ENCODE measurements around the gene FUT7.

The FUT7 gene

DNA sequence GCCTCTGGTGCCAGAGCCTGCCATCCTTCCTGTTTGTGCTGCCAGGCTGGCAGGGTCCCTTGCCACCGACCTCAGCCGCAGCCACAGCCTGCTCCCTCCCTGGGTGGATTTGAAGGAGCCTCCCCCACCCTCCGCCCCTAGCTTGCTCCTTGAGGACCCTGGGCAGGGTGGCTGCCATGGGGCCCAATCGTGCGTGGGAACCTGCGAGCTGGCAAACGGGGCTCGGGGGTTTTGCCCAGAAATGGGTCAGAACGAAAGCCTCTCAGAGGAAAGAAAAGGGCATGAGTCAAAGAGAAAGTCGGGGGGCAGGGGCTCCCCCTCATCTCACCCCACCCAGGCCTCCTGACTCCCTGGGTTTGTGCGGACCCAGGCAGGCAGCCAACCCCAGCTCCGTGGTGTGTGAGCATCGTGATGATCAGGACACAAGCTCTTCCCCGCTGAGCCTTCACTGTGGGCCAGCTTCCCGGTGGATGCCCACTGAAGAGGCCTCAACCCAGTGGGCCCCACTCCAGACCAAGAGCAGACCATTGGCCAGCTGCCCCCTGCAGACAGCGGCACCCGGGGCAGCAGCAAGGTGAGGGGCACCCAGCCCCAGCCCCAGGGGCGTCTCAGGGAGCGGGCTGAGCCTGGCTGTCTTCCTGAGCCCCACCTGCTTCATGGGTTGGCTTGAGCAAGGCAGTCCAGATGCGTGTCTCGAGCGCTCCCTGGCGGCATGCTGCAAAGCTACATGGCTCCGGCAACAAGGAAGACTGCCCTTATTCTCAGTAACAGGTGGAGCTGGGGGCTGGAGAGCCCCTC, 3.0 kb upstream of the FUT7 start (continued):
- TF ChIP-seq, protein P1, sequence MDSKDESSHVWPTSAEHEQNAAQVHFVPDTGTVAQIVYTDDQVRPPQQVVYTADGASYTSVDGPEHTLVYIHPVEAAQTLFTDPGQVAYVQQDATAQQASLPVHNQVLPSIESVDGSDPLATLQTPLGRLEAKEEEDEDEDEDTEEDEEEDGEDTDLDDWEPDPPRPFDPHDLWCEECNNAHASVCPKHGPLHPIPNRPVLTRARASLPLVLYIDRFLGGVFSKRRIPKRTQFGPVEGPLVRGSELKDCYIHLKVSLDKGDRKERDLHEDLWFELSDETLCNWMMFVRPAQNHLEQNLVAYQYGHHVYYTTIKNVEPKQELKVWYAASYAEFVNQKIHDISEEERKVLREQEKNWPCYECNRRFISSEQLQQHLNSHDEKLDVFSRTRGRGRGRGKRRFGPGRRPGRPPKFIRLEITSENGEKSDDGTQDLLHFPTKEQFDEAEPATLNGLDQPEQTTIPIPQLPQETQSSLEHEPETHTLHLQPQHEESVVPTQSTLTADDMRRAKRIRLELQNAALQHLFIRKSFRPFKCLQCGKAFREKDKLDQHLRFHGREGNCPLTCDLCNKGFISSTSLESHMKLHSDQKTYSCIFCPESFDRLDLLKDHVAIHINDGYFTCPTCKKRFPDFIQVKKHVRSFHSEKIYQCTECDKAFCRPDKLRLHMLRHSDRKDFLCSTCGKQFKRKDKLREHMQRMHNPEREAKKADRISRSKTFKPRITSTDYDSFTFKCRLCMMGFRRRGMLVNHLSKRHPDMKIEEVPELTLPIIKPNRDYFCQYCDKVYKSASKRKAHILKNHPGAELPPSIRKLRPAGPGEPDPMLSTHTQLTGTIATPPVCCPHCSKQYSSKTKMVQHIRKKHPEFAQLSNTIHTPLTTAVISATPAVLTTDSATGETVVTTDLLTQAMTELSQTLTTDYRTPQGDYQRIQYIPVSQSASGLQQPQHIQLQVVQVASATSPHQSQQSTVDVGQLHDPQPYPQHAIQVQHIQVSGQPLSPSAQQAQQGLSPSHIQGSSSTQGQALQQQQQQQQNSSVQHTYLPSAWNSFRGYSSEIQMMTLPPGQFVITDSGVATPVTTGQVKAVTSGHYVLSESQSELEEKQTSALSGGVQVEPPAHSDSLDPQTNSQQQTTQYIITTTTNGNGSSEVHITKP (tag by site-specific recombination; IDR thresholded peaks at IDR 0.05): no peak
- no peak; the same call in 1 of the 2 replicates for TF ChIP-seq KLF10 (tag by site-specific recombination; IDR thresholded peaks at IDR 0.05)
- no peak for TF ChIP-seq ZNF221 (tag by site-specific recombination; IDR thresholded peaks at IDR 0.05; ENCODE audit: borderline replicate concordance)
- peak; percentile 100 for TF ChIP-seq SCRT2 (tag by site-specific recombination; IDR thresholded peaks at IDR 0.05)
- TF ChIP-seq, protein P2, sequence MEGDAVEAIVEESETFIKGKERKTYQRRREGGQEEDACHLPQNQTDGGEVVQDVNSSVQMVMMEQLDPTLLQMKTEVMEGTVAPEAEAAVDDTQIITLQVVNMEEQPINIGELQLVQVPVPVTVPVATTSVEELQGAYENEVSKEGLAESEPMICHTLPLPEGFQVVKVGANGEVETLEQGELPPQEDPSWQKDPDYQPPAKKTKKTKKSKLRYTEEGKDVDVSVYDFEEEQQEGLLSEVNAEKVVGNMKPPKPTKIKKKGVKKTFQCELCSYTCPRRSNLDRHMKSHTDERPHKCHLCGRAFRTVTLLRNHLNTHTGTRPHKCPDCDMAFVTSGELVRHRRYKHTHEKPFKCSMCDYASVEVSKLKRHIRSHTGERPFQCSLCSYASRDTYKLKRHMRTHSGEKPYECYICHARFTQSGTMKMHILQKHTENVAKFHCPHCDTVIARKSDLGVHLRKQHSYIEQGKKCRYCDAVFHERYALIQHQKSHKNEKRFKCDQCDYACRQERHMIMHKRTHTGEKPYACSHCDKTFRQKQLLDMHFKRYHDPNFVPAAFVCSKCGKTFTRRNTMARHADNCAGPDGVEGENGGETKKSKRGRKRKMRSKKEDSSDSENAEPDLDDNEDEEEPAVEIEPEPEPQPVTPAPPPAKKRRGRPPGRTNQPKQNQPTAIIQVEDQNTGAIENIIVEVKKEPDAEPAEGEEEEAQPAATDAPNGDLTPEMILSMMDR (tag by site-specific recombination; IDR thresholded peaks at IDR 0.05): peak; percentile 93
- peak; percentile 60 for TF ChIP-seq ZBTB17 (tag by site-specific recombination; IDR thresholded peaks at IDR 0.05)
- no peak for TF ChIP-seq PBX3 (CRISPR knock-in tag; IDR thresholded peaks at IDR 0.05)
- peak; percentile 38 for TF ChIP-seq GLIS2 (tag by site-specific recombination; IDR thresholded peaks at IDR 0.05)
- TF ChIP-seq ZXDB (tag by site-specific recombination; IDR thresholded peaks at IDR 0.05): peak; percentile 49; the same call in 1 of the 2 replicates
- TF ChIP-seq ZNF391 (tag by site-specific recombination; IDR thresholded peaks at IDR 0.05; ENCODE audit: borderline replicate concordance, low read depth): peak; percentile 26; the same call in 1 of the 2 replicates
- TF ChIP-seq ZNF610 (tag by site-specific recombination; IDR thresholded peaks at IDR 0.05; ENCODE audit: borderline replicate concordance): no peak
- peak; percentile 91 for TF ChIP-seq ZFP69B (tag by site-specific recombination; IDR thresholded peaks at IDR 0.05)
- TF ChIP-seq ZNF449 (tag by site-specific recombination; IDR thresholded peaks at IDR 0.05): 0 out of 2 replicates have a peak, but pooled peaks have one; percentile 24
- TF ChIP-seq ZNF549 (tag by site-specific recombination; IDR thresholded peaks at IDR 0.05): no peak
- TF ChIP-seq GLIS1 (tag by site-specific recombination; IDR thresholded peaks at IDR 0.05): peak; percentile 68
- TF ChIP-seq HOXC10 (CRISPR knock-in tag; IDR thresholded peaks at IDR 0.05): no peak
- no peak for TF ChIP-seq OSR2 (tag by site-specific recombination; IDR thresholded peaks at IDR 0.05)
- TF ChIP-seq KLF17 (tag by site-specific recombination; IDR thresholded peaks at IDR 0.05): 0 out of 2 replicates have a peak, but pooled peaks have one; percentile 33
- 0 out of 2 replicates have a peak, but pooled peaks have one; percentile 29 for TF ChIP-seq ZNF629 (tag by site-specific recombination; IDR thresholded peaks at IDR 0.05)
- TF ChIP-seq, protein P3, sequence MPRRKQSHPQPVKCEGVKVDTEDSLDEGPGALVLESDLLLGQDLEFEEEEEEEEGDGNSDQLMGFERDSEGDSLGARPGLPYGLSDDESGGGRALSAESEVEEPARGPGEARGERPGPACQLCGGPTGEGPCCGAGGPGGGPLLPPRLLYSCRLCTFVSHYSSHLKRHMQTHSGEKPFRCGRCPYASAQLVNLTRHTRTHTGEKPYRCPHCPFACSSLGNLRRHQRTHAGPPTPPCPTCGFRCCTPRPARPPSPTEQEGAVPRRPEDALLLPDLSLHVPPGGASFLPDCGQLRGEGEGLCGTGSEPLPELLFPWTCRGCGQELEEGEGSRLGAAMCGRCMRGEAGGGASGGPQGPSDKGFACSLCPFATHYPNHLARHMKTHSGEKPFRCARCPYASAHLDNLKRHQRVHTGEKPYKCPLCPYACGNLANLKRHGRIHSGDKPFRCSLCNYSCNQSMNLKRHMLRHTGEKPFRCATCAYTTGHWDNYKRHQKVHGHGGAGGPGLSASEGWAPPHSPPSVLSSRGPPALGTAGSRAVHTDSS (tag by site-specific recombination; IDR thresholded peaks at IDR 0.05): no peak
- TF ChIP-seq ZNF335 (tag by site-specific recombination; conservative IDR thresholded peaks at IDR 0.05): peak; percentile 90
- 0 out of 2 replicates have a peak, but pooled peaks have one; percentile 9 for TF ChIP-seq WT1 (tag by site-specific recombination; IDR thresholded peaks at IDR 0.05)
- peak; percentile 94 for TF ChIP-seq HIC1 (tag by site-specific recombination; IDR thresholded peaks at IDR 0.05)
- TF ChIP-seq ZNF560 (tag by site-specific recombination; IDR thresholded peaks at IDR 0.05; ENCODE audit: borderline replicate concordance): no peak

Data from HEK293 (cell line).